ENCODE results near the gene CTSC.

Gene CTSC

DNA sequence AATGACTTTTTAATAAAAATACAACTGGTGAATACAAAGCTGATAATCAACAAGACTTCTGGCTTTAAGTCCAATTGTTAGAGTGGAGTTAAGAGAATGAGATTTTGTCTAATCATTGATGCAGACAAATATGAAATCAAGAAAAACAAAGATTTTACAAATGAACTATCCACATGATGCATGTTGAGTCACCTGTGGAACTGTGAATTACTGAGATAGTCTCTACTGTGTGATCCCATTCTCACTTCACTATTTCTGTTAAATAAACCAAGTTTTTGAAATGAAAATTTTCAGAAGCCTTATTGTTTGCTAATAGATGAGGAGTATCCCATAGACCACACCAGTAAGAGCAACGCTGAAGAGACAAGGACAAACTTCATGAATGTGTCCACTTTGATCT, 8.4 kb upstream of the CTSC start:
- in situ Hi-C loops (cut with MboI; ENCODE audit: low pct_unique_long_range_greater_than_20kb, low sequenced_read_pairs, unreplicated experiment), result no loop called here
- TF ChIP-seq, protein P1, sequence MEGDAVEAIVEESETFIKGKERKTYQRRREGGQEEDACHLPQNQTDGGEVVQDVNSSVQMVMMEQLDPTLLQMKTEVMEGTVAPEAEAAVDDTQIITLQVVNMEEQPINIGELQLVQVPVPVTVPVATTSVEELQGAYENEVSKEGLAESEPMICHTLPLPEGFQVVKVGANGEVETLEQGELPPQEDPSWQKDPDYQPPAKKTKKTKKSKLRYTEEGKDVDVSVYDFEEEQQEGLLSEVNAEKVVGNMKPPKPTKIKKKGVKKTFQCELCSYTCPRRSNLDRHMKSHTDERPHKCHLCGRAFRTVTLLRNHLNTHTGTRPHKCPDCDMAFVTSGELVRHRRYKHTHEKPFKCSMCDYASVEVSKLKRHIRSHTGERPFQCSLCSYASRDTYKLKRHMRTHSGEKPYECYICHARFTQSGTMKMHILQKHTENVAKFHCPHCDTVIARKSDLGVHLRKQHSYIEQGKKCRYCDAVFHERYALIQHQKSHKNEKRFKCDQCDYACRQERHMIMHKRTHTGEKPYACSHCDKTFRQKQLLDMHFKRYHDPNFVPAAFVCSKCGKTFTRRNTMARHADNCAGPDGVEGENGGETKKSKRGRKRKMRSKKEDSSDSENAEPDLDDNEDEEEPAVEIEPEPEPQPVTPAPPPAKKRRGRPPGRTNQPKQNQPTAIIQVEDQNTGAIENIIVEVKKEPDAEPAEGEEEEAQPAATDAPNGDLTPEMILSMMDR (IDR thresholded peaks at IDR 0.05; ENCODE audit: extremely low read depth, insufficient read depth, missing control alignments), result no peak
- DNase-seq (ENCODE audit: low spot score), result no peak

DNA sequence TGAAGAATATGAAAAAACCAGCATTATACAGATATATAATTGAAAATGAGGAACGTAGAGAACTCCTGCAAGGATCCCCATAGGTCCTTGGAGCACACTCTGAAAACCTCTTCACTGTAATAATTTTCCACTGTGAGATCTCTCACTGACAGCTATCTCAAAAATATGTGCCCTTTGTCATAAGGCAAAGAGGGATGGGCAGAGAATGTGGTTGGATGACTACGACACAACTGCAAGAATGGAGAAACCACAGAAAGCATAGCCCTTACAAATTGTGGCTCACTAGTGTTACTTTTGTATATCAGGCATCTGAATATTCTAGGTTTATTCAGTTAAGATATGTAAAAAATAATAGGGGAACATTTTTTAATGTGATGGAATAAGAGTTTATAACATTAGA, 7.9 kb upstream of the CTSC start:
- DNase-seq (ENCODE audit: low spot score), result no peak
- TF ChIP-seq, protein P1 (IDR thresholded peaks at IDR 0.05; ENCODE audit: extremely low read depth, insufficient read depth, missing control alignments), result no peak
- in situ Hi-C loops (cut with MboI; ENCODE audit: low pct_unique_long_range_greater_than_20kb, low sequenced_read_pairs, unreplicated experiment), result no loop called here

DNA sequence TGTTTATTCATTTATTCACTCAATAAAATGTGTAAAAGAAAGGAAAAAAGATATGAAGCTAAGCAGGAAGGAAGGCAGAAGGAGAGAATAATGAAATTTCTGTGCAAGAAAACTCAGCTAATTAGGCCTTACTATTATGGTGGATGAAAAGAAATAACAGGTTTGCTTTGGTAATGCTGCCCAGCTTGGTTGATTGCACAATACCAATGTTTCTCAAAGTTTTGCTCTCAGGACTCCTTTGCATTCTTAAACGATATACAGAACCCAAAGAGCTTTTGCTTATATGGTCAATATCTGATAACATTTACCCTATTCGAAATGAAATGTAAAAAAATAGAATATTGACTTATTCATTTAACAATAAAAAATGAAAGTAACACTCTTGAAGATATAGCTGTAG, 7.3 kb upstream of the CTSC start:
- DNase-seq (ENCODE audit: low spot score), result no peak
- TF ChIP-seq, protein P1 (IDR thresholded peaks at IDR 0.05; ENCODE audit: extremely low read depth, insufficient read depth, missing control alignments), result no peak
- in situ Hi-C loops (cut with MboI; ENCODE audit: low pct_unique_long_range_greater_than_20kb, low sequenced_read_pairs, unreplicated experiment), result no loop called here

DNA sequence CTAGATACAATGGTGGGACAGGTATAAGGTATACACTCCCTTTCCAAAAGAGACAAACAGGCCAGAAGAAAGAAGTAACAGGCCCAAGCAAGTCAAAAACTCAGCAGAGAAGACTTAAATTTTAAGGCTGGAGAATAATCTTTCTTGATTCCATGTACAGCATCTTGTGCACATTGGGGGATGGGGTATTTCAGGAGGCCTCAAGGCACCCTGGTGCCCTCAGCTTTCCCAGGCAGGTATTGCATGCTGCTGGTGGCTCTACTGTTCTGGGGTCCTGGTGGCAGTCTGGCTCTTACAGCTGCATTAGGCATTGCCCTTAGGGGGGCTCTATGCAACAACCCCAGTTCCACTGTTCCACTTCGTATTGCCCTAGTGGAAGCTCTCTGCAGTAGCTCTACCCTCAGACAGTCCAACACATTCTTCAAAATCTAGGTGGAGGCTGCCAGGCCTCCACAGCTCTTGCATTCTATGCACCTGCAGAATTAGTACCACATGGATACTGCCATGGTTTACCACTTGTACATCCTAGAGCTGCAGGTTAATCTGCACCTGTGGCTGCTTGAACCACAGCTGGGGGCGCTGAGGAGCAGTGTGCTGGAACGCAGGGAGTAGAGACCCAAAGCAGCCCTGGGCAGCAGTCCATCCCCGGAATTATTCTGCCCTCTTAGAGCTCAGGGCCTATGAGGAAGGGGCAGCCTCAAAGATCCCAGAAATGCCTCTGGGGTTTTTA, 4.2 kb upstream of the CTSC start:
- in situ Hi-C loops (cut with MboI; ENCODE audit: low pct_unique_long_range_greater_than_20kb, low sequenced_read_pairs, unreplicated experiment), result no loop called here
- TF ChIP-seq, protein P1 (IDR thresholded peaks at IDR 0.05; ENCODE audit: extremely low read depth, insufficient read depth, missing control alignments), result no peak
- DNase-seq (ENCODE audit: low spot score), result no peak

DNA sequence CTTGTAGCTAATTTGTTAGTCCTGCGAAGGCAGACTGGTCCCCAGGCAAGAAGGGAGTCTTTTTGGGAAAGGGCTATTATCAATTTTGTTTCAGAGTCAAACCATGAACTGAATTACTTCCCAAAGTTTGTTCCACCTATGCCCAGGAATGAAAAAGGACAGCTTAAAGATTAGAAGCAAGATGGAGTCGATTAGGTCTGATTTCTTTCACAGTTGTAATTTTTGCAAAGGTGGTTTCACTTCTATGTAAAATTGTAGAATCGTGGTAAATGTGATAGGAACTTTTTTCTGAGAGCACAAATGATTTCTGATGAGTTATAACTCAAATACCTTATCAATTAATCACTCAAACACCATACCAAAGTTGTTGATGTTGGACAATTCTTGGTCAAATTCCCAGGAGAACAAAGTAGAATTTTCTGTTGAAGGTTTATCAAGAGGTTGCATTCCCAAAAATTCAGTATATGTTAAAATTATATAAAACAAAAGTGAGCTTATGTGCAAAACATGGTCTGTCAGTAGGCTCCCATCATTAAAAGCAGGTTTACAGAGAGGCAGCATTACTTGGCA, 2.9 kb upstream of the CTSC start:
- no peak for DNase-seq (ENCODE audit: low spot score)
- TF ChIP-seq, protein P1 (IDR thresholded peaks at IDR 0.05; ENCODE audit: extremely low read depth, insufficient read depth, missing control alignments), result no peak
- in situ Hi-C loops (cut with MboI; ENCODE audit: low pct_unique_long_range_greater_than_20kb, low sequenced_read_pairs, unreplicated experiment), result no loop called here

DNA sequence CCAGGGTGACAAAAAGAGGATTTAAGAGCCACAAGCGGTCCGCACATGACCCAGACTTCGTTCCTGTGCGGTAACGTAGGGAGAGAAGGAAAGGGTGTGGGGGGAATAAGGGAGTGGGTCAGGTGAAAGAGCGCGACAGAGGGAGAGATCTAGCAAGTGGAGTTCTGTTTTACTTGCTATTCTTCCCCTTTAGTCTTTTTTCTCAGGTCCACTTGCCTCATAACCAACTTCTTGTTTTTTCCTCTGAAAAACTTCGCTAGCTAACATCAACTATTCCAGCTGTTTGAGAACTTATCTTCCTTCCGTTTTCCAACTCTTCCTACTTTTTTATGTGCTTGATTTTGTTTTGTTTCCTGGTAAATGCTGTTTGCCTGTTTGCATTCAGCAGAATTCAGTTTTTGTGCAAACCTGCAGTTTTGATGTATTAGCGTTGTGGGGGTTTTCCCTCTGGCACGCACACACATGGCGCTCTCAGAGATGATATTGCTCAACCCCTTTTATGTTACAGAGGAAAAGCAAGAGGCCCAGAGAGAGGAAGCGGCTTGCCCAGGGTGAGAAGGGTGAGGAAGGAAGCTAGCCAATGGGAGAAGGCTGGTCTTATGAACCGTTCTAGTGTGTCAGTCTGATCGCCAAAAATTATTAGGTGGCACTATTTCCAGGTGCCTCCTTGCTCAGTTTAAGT, 592 bp upstream of the CTSC start:
- in situ Hi-C loops (cut with MboI; ENCODE audit: low pct_unique_long_range_greater_than_20kb, low sequenced_read_pairs, unreplicated experiment), result no loop called here
- TF ChIP-seq, protein P1 (IDR thresholded peaks at IDR 0.05; ENCODE audit: extremely low read depth, insufficient read depth, missing control alignments), result no peak
- no peak for DNase-seq (ENCODE audit: low spot score)

Measured in GM13977 (cell line).